ENCODE measurements around the gene HRH1.
A peak's percentile ranks its signal among the peaks of the same experiment; 100 is the strongest.
"Not testable (repeated sequence)": the region's sequence is repeated elsewhere in the genome, so short reads cannot be mapped to it uniquely, and the experiment has no call there.

HRH1 gene

GRCh38 chr3:11206316-11206715, 52.0 kb downstream of the HRH1 start:
- DNase-seq (ENCODE audit: low read depth) = no peak

DNA sequence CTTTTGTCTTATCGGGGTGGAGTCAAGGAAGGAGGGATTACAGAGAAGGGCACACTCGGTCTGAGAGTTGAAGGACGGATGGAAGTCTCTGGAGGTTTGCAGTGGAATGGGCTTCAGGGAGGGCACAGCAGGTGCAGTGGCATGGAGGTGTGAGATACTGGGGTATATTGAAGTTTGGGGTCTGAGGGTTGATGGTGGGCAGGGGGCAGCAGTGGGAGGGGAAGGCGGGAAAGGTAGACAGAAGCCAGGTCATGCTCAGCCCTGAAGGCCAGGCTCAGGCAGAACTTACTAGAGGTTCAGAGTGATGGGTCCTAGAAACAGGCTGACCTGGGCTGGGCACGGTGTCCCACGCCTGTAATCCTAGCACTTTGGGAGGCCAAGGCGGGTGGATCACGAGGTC, 52.7 kb downstream of the HRH1 start:
- no peak for DNase-seq (ENCODE audit: low read depth)

DNA sequence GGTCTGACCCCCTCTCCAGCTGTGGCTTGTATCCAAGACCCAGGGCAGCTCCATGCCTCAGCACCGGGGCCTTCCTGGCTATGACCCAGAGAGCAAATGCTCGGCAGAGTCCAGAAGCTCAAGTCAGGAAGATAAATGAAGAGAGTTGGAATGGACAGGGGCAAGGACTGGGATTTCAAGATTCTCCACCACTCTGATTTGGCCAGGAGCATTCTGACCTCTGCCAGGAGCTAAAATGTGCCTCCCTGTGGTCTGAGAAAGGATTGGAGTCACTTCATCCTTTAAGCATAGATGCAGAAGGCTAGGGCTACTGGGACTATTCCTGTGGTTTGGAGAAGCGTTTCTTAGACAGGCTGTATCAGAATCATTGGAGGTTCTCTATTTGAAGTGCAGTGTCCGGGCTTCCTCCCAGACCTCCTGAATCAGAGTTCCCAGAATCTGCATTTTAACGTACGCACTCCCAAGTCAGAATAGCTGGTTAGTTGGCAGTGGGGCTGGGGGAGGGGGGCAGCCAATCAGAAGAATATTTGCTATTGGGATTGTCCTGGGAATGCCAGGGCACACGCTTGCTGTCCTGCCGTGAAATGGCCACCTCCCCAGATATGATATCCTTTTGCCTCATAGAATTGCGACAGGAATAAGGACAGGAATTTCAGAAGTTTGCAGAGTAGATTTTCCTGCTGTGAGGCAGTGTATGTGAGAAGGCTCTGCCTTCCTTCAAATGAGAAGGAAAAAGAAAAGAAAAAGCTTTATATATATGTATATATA, 57.4 kb downstream of the HRH1 start:
- no peak for DNase-seq (ENCODE audit: low read depth)

- DNase-seq (ENCODE audit: low read depth) = no peak
These were observed 58.0 kb downstream of the HRH1 start for GRCh38 chr3:11212299-11212608.

GRCh38 chr3:11212784-11213183, 58.5 kb downstream of the HRH1 start:
- no peak for DNase-seq (ENCODE audit: low read depth)

GRCh38 chr3:11213810-11214450, 59.6 kb downstream of the HRH1 start:
- no peak for DNase-seq (ENCODE audit: low read depth)

DNA sequence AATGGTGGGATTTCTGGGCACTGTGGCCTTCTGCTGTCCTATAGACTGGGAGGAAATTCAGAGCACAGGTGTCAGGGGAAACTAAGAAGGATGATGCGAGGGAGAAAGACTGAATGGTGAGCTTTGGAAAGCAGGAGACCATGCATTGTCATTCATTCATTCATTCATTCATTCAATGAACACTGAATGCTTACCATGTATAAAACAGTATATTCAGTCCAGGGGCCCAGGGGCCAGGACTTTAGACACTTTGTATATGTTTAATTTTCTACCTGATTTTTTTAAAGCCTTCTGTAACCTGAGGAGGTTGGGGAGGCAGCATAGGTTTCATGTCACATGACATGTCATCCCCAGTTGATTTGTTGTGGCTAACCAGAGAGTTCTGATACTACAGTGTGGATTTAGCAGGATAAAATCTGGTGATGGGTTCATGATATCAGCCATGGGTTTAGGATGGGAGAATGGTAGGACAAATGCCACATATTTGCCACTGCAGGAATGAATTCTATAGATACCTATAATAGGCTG, 60.2 kb downstream of the HRH1 start:
- no peak for DNase-seq (ENCODE audit: low read depth)

GRCh38 chr3:11217370-11217769, 63.1 kb downstream of the HRH1 start:
- DNase-seq (ENCODE audit: low read depth) = not testable (repeated sequence)

DNA sequence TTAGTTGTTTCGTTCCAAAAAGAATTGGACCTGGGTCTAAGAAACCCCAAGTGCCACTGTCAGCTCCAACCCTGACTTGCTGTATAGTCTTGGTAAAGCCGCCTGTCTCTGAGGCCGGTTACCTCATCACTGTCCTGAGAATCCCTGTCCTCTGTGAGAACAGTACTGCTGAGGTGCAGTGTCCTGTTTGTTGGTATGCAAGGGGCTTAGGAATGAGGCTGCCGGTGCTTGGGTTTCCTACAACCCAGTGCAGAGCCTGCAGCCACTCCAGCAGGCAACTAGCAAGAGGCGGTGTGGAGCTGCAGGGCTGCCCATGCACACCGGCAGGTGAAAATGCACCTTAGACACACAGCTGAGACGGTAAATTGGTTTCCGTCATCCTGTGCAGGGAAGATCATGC, 65.9 kb downstream of the HRH1 start:
- DNase-seq (ENCODE audit: low read depth) = no peak

DNA sequence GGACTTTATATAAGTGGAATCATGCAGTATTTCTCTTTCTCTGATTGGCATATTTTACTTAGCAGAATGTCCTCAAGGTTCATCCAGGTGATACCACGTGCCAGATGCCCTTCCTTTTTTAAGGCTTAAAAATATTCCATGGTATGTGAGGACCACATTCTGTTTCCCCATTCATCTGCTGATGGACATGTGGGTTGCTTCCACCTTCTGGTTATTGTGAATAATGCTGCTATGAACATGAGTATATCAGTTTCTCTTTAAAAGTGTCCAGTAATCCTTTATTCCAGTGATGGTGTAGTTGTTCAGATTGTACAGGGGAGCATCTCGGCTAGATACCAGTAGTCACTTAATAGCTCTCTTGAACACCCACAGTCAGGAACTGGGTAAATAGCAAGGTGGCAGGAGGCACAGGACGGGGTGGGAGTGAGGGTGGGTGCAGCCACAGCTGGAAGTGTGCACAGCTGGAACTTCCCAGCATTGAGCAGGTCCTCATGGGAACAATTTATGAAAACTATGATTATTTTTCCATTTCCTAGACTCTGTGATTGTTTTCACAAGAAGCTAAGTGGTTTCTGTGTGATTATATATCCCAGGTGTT, 67.6 kb downstream of the HRH1 start:
- DNase-seq (ENCODE audit: low read depth) = no peak

GRCh38 chr3:11224010-11224409, 69.7 kb downstream of the HRH1 start:
- no peak for DNase-seq (ENCODE audit: low read depth)

DNA sequence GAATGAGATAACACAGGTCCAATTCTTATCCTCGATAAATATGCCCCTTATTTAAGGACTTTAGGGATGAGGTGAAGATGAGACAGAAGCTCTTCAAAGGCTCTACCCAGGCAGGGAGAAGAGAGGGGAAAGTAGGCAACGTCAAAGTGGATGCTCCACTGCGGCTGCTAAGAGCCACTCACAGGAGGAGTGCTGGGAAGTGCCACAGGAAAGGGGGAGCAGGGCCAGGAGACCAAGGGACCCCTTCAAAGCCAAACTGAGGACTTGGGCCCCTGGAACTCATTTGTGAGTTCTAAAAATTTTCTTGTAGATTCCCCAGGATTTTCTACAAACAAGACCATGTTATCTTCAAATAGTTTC, 70.6 kb downstream of the HRH1 start:
- no peak for DNase-seq (ENCODE audit: low read depth)

DNA sequence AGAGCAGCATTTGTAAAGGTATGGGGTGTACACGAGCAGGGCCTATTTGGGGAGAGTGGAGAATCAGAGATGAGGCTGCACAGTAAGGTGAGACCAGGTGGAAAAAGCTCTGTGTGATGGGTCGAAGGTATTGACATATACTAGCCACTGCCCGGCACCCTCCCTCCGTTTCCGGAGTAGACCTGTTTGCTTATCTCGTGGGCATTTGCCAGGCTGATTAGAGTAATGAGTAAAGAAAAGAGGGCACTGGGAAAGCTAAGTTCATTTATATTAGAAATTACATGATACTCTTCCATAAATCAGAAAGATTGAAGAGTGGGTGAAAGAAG, 71.7 kb downstream of the HRH1 start:
- DNase-seq (ENCODE audit: low read depth) = no peak

DNA sequence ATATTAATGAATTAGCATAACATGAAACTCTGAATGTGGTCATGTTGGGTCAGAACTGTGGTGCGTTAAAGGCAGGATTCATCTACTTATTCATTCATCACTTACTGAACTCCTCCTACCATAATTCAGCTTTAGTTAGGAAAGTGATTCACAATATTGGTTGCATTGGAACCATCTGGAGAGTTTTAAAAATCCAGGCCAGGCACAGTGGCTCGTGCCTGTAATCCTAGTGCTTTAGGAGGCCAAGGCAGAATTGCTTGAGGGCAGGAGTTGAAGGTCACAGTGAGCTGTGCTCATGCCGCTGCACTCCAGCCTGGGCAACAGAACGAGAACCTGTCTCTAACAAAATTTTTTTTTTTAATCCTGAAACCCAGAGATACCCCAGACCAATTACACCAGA, 73.7 kb downstream of the HRH1 start:
- no peak for DNase-seq (ENCODE audit: low read depth)

DNA sequence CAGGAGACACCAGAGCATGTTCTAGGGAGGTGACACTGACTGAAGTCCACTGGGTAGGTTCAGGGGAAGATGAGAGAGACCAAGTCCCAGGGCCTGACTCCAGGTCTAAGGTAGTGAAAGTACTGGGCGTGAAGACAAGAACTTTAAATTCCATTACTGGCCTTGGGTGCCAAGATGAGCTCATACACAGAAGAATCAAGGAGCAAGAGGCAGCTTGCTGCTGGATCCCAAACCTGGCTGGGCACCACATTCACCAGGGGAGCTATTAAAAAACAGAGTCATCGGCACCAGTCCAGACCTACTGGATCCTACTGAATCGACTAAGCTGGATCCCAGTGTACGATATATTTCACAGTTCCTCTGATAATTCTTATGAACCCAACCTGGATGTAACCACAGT, 75.8 kb downstream of the HRH1 start:
- DNase-seq (ENCODE audit: low read depth) = no peak

DNA sequence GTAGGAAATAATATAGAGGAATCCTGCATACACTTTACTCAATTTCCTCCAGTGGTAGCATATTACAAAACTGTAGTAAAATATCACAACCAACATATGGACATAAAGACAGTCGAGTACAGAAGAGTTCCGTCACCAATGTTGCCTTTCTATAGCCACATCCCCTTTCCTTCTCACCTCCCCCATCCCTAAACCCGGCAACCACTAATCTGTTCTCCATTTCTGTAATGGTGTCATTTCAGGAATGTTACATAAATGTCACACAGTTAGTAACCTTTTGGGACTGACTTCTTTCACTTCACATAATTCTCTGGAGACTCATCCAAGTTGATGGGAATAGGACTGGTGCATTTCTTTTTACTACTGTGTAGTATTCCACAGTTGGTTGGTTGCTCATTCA, 76.5 kb downstream of the HRH1 start:
- no peak for DNase-seq (ENCODE audit: low read depth)

GRCh38 chr3:11235385-11235784, 81.1 kb downstream of the HRH1 start:
- no peak for DNase-seq (ENCODE audit: low read depth)

- DNase-seq (ENCODE audit: low read depth) = no peak
These were observed 82.5 kb downstream of the HRH1 start for GRCh38 chr3:11236588-11237461.

DNA sequence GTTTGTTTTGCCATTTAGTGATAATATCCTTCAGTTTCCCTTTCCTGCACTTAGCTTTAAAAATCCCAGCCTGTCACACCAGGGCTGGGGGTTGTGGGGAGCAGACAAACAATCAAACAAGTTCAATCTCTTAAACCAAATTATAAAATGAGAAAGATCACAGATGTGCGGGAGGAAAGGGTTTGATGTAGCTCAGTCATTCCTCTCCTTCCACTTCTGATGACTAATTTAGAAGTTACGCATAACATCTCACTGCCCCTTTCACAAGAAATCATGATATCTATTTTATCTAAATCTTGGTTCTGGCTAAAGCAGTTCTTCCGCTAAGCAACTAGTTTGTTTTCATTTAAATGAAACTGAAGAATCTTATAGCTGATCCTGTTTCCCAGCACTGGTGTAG, 83.8 kb downstream of the HRH1 start:
- peak; percentile 70 for DNase-seq (ENCODE audit: low read depth)

DNA sequence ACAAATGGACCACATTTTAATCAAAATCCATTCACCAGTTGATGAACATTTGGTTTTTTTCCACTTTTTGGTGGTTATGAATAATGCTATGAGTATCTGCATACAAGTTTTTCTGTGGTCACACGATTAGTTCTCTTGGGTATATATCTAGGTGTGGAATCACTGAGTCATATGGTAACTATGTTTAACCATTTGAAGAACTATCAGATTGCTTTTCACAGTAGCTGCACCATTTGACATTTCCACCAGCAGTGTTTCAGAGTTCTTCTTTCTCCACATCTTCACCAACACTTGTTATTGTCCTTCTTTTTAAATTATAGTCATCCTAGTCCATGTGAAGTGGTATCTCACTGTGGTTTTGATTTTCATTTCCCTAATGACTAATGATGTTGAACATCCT, 84.6 kb downstream of the HRH1 start:
- peak; percentile 90 for DNase-seq (ENCODE audit: low read depth)

DNA sequence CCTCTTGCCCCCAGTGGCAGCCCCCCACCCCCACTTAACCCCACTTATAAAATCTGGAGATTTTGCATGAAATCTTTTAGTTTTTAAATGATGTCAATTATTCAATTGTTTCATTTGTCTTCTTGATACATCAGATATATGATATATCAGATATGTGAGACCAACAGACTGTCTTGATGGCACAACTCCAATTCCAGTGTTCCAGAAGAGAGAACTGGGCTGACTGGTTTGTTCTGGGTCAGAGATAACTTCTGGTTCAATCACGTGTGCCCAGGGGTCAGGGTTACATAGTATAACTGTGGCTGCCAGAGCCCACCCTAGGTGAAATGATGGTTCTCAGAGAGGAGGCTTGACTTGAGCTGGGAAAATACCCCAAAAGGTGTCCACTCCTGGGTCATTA, 85.5 kb downstream of the HRH1 start:
- DNase-seq (ENCODE audit: low read depth) = no peak

GRCh38 chr3:11240496-11240895, 86.2 kb downstream of the HRH1 start:
- no peak for DNase-seq (ENCODE audit: low read depth)
